Measurements from ENCODE around the gene TRIM34. TPM values are rescaled to one million over a fixed set of nuclear protein-coding genes. Genes with fewer than 3 reads are reported as not detected.

The TRIM34 gene
- total RNA-seq, 1 donor from 2014 or later = 10.4 TPM

DNA sequence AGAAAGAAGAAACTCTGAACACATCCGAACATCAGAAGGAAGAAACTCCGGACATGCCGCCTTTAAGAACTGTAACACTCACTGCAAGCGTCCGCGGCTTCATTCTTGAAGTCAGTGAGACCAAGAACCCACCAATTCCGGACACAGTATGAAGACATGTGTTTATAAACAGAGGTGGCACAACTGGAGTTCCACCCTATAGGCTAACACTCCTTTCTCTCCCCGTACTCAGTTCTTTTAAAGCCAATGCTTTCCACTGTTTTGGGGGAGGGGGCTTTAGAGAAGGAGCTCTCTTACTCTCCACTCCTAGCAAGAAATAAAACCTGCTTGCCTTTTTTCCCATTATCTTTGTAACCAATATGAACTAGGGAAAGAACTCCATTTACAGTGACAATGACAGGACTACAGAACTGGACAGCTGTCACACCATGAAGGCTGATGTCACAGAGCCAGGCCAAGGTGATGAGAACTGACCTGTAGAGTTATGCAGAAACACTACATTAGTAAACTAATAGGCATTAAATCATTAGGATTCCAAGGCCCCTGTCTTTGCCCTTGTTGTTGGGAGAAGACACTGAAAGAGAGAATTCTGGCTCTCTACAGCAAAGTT is 59.3 kb downstream of the TRIM34 start:
- Histone ChIP-seq H3K27ac (peak overlapping the region; percentile 83), H3K36me3 (peaks cover 11% of the 10 kb centered on the region), H3K9me3 (no peaks in the 10 kb centered on the region), H3K4me1 (peaks cover 13% of the 10 kb centered on the region), H3K4me3 (peak overlapping the region; percentile 68), H3K27me3 (no peaks in the 10 kb centered on the region)
- DNase-seq (no peak), ATAC-seq (no peak)
- intact Hi-C loops (cut with DNase I) = no loop called here
- TF ChIP-seq CTCF (IDR thresholded peaks at IDR 0.05) = no peak

- Histone ChIP-seq H3K27ac (peak within 1 kb of the TSS; percentile 83), H3K9me3 (no peaks in the 10 kb centered on the region), H3K4me3 (peak within 1 kb of the TSS; percentile 68), H3K36me3 (peaks cover 5% of the 10 kb centered on the region), H3K27me3 (no peaks in the 10 kb centered on the region), H3K4me1 (peaks cover 15% of the 10 kb centered on the region)
- intact Hi-C loops (cut with DNase I) = no loop called here
- peak; percentile 88 for DNase-seq
- peak; percentile 95 for ATAC-seq
- peak; percentile 55 for TF ChIP-seq CTCF (IDR thresholded peaks at IDR 0.05)
Measured at GRCh38 chr11:5684646-5685362, 60.0 kb downstream of the TRIM34 start, which contains the start of gene TRIM5. TSS of gene TRIM5 (minus strand) at chr11:5685074. CDS start at chr11:5680177, 4,897 bp downstream.

DNA sequence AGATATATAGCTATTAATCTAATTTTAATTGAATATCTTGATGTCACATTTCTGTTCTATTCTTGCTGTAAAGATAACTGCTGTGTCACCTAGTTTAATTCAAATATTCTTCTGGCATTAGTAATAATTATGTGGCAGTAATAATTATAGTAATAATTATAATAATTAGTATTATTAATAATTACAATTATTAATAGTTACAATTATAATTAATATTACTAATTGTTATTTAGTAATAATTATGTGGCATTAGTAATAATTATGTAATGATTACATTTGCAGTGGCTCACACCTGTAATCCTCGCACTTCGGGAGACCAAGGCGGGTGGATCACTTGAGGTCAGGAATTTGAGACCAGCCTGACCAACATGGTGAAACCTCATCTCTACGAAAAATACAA is 61.6 kb downstream of the TRIM34 start:
- Histone ChIP-seq H3K4me1 (peaks cover 15% of the 10 kb centered on the region), H3K36me3 (no peaks in the 10 kb centered on the region), H3K27ac (no peak overlapping the region), H3K27me3 (no peaks in the 10 kb centered on the region), H3K4me3 (no peak overlapping the region), H3K9me3 (no peaks in the 10 kb centered on the region)
- DNase-seq (no peak), ATAC-seq (no peak)
- intact Hi-C loops (cut with DNase I) = no loop called here
- TF ChIP-seq CTCF (IDR thresholded peaks at IDR 0.05) = no peak

DNA sequence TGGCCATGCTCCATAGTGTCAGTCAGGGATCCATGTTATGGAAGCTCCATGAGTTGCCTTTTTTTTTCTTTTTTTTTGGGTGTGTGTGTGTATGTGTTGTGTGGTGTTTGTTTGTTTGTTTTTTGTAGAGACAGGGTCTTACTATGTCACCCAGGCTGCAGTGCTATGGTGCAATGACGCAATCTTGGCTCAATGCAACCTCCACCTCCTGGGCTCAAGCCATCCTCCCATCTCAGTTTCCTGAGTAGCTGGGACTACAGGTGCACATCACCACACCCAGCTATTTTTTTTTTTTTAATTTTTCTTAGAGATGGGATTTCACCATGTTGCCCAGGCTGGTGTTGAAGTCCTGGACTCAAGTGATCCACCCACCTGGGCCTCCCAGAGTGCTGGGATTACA is 63.7 kb downstream of the TRIM34 start:
- Histone ChIP-seq H3K9me3 (no peaks in the 10 kb centered on the region), H3K27ac (peak overlapping the region; percentile 94), H3K27me3 (no peaks in the 10 kb centered on the region), H3K4me3 (no peak overlapping the region), H3K4me1 (peaks cover 15% of the 10 kb centered on the region), H3K36me3 (no peaks in the 10 kb centered on the region)
- no peak for DNase-seq
- no peak for TF ChIP-seq CTCF (IDR thresholded peaks at IDR 0.05)
- ATAC-seq = no peak
- intact Hi-C loops (cut with DNase I) = no loop called here

GRCh38 chr11:5689551-5689983 is 64.8 kb downstream of the TRIM34 start, which contains the start of gene TRIM22:
TSS of gene TRIM22 (plus strand) at chr11:5689790. CDS start at chr11:5696233, 6,443 bp downstream.
- Histone ChIP-seq H3K36me3 (no peaks in the 10 kb centered on the region), H3K27ac (peak within 1 kb of the TSS; percentile 94), H3K9me3 (no peaks in the 10 kb centered on the region), H3K4me3 (peak within 1 kb of the TSS; percentile 70), H3K4me1 (peaks cover 15% of the 10 kb centered on the region), H3K27me3 (no peaks in the 10 kb centered on the region)
- intact Hi-C loops (cut with DNase I) = no loop called here
- no peak for TF ChIP-seq CTCF (IDR thresholded peaks at IDR 0.05)
- peak; percentile 88 for ATAC-seq
- peak; percentile 69 for DNase-seq

All from upper lobe of right lung (tissue), 1 donor.